NCI-H748 treated with DMSO at 0.1 percent for 48 hours (cell line): Measurements from ENCODE around the gene COL24A1.
"Not testable (repeated sequence)": the region's sequence is repeated elsewhere in the genome, so short reads cannot be mapped to it uniquely, and the experiment has no call there.

ENCODE experiments used
- DNase-seq: peaks from one replicate; lab custom pipeline; 2025; lab: John Stamatoyannopoulos, UW

COL24A1 gene

GRCh38 chr1:85889870-85890269, 266.7 kb downstream of the COL24A1 start:
- no peak for DNase-seq

GRCh38 chr1:85888921-85889320, 267.7 kb downstream of the COL24A1 start:
- no peak for DNase-seq

- no peak for DNase-seq
Observed at GRCh38 chr1:85884372-85885035, 272.1 kb downstream of the COL24A1 start.

- DNase-seq, result no peak
Observed at GRCh38 chr1:85867189-85867588, 289.4 kb downstream of the COL24A1 start.

- no peak for DNase-seq
Observed at GRCh38 chr1:85865213-85865612, 291.4 kb downstream of the COL24A1 start.

- no peak for DNase-seq
Observed at GRCh38 chr1:85864727-85865126, 291.8 kb downstream of the COL24A1 start.

- DNase-seq, result not testable (repeated sequence)
Observed at GRCh38 chr1:85863639-85864038, 292.9 kb downstream of the COL24A1 start.

- no peak for DNase-seq
Observed at GRCh38 chr1:85862456-85862855, 294.1 kb downstream of the COL24A1 start.

- DNase-seq, result no peak
Observed at GRCh38 chr1:85857991-85858390, 298.6 kb downstream of the COL24A1 start.

- DNase-seq, result no peak
Observed at GRCh38 chr1:85850238-85850637, 306.3 kb downstream of the COL24A1 start.

GRCh38 chr1:85849660-85850059, 306.9 kb downstream of the COL24A1 start:
- DNase-seq, result no peak

- no peak for DNase-seq
Observed at GRCh38 chr1:85847356-85847755, 309.2 kb downstream of the COL24A1 start.

GRCh38 chr1:85846706-85847105, 309.9 kb downstream of the COL24A1 start:
- no peak for DNase-seq

- DNase-seq, result no peak
Observed at GRCh38 chr1:85839459-85839858, 317.1 kb downstream of the COL24A1 start.

- DNase-seq, result no peak
Observed at GRCh38 chr1:85838238-85838637, 318.3 kb downstream of the COL24A1 start.

GRCh38 chr1:85836736-85837135, 319.8 kb downstream of the COL24A1 start:
- DNase-seq, result no peak

- not testable (repeated sequence) for DNase-seq
Observed at GRCh38 chr1:85833165-85833564, 323.4 kb downstream of the COL24A1 start.

- no peak for DNase-seq
Observed at GRCh38 chr1:85830837-85831236, 325.7 kb downstream of the COL24A1 start.

GRCh38 chr1:85824066-85824840, 332.3 kb downstream of the COL24A1 start:
- no peak for DNase-seq

- DNase-seq, result no peak
Observed at GRCh38 chr1:85822696-85823095, 333.9 kb downstream of the COL24A1 start.

- DNase-seq, result no peak
Observed at GRCh38 chr1:85818371-85818770, 338.2 kb downstream of the COL24A1 start.

GRCh38 chr1:85816606-85817005, 340.0 kb downstream of the COL24A1 start:
- DNase-seq, result no peak

GRCh38 chr1:85815906-85816305, 340.7 kb downstream of the COL24A1 start:
- DNase-seq, result no peak
